Mesenteric fat pad (tissue), 1 donor: ENCODE data around the gene CEP104. TPM values are rescaled to one million over a fixed set of nuclear protein-coding genes. Genes with fewer than 3 reads are reported as not detected.

Source experiments
- DNase-seq: peaks from one replicate; pipeline ENCODE4 v3.0.0-alpha.2; 2020; ENCODE audit warnings: low spot score
- total RNA-seq: library from RNA; stranded (reverse); fragmentation: NEBNext Ultra II Directional; extraction: Animal tissue kit (Norgen Biotek cat#: 25700); gene quantifications from one replicate; pipeline ENCODE4 v1.2.1, GENCODE V29; 2021
- donor health status: DM: yes; HTN: yes; CAD: no.

The CEP104 gene
- total RNA-seq, 1 donor from 2014 or later: 45.0 TPM

- DNase-seq: no peak
Measured at GRCh38 chr1:3767328-3767925, 89.6 kb downstream of the CEP104 start.

GRCh38 chr1:3763351-3764125 lies 93.5 kb downstream of the CEP104 start:
- DNase-seq: no peak

- DNase-seq: no peak
Measured at GRCh38 chr1:3762873-3763228, 94.2 kb downstream of the CEP104 start.

GRCh38 chr1:3762151-3762872 lies 94.7 kb downstream of the CEP104 start:
- no peak for DNase-seq

Other genes starting within 250 kb of the CEP104 start
- gene MEGF6, start 245.7 kb downstream of the CEP104 start, total RNA-seq: 61.1 TPM
- 54.0 TPM for gene TPRG1L, start 232.2 kb downstream of the CEP104 start, total RNA-seq
- 14.8 TPM for gene WRAP73, start 207.1 kb downstream of the CEP104 start, total RNA-seq
- not detected for gene TP73, start 204.7 kb downstream of the CEP104 start, total RNA-seq
- not detected for gene CCDC27, start 104.8 kb downstream of the CEP104 start, total RNA-seq
- gene SMIM1, start 84.5 kb downstream of the CEP104 start, total RNA-seq: 3.7 TPM
- 38.7 TPM for gene LRRC47, start 60.7 kb downstream of the CEP104 start, total RNA-seq
- 4.4 TPM for gene DFFB, start 265 bp upstream of the CEP104 start, total RNA-seq
- 20.5 TPM for gene C1orf174, start 43.1 kb upstream of the CEP104 start, total RNA-seq